H1 (cell line): ENCODE data around the gene OR5B21. TPM values are rescaled to one million over a fixed set of nuclear protein-coding genes. Genes with fewer than 3 reads are reported as not detected.

Source experiments
- HDAC6 ChIP-seq: IDR thresholded peaks from one replicate; pipeline ENCODE4 v1.7.1; 2012; ENCODE audit warnings: low read depth, mild to moderate bottlenecking, inconsistent platforms, low read length, moderate library complexity
- JUN ChIP-seq: IDR thresholded peaks from 2 replicates; pipeline ENCODE4 v1.6.1; 2011; ENCODE audit warnings: low read depth, mild to moderate bottlenecking, improper control_type of control experiment, low read length
- TAF7 ChIP-seq: optimal IDR thresholded peaks from 2 replicates; pipeline ENCODE3; 2011; ENCODE audit warnings: low read depth, mild to moderate bottlenecking, inconsistent platforms, low read length, moderate library complexity, borderline replicate concordance
- polyA plus RNA-seq, 7 experiments: library from polyadenylated mRNA; depleted of rRNA in 3 of 7; stranded (reverse) in 5 of 7; unstranded in 2 of 7; fragments of >200 nt in 5 of 7; fragments of 200-250 nt in 2 of 7; gene quantifications; 1 replicate in 5 of 7; 2 replicates in 1 of 7; 4 replicates in 1 of 7; pipeline versions ENCODE4 v1.2.1 to v1.2.3, GENCODE V29; 2011 to 2013; ENCODE audit warnings: missing spikeins in 2 of 7, mixed read lengths in 2 of 7
- total RNA-seq: library from RNA; stranded (reverse); fragmentation: NEBNext Ultra II Directional; extraction: Animal tissue kit (Norgen Biotek cat#: 25700); gene quantifications from 2 replicates; pipeline ENCODE4 v1.2.1, GENCODE V29; 2021

Gene OR5B21
- total and polyA plus RNA-seq, 2 of the 8 experiments (the other 6 are each of a cell fraction or from before 2014, with no cell fraction given): not detected

GRCh38 chr11:58493676-58494075, 14.2 kb downstream of the OR5B21 start (continued):
- TF ChIP-seq HDAC6: no peak
- no peak for TF ChIP-seq TAF7
- TF ChIP-seq JUN: no peak
